ENCODE measurements around the gene MAX.

GRCh38 chr14:65042731-65043372, 59.5 kb downstream of the MAX start:
- TF ChIP-seq CTCF (IDR thresholded peaks at IDR 0.05): no peak
- TF ChIP-seq POLR2A (IDR thresholded peaks at IDR 0.05): no peak
- no peak for TF ChIP-seq EP300 (IDR thresholded peaks at IDR 0.05)

Measured in upper lobe of left lung (tissue), 4 donors.